ENCODE data around the gene STX4. TPM values are rescaled to one million over a fixed set of nuclear protein-coding genes. Genes with fewer than 3 reads are reported as not detected.

STX4 gene
- total RNA-seq, 4 donors from 2014 or later, result 45.7 to 70.7 (median 55.6) TPM

GRCh38 chr16:31036691-31037090 is 3.3 kb downstream of the STX4 start:
- TF ChIP-seq CTCF (IDR thresholded peaks at IDR 0.05; ENCODE audit: low read depth), result no peak

DNA sequence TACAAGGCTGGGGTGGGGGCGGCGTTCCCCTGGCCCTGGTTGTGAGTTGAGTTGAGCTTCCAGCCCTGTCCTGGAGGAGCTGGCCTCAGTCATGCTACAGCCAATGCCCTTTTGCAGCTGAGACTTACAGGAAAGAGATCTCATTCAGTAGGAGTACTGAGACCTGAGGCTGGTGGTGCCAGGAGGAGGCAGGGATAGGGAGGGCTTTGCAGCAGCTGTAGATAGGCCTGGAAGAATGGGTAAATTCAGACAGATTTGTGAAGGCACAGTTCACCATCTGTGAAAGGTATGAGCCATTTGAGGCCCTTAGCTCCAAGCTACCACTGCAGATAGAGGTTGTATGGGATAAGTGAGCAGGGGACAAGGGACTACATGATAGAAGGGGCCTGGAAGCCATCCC is 5.6 kb downstream of the STX4 start:
- TF ChIP-seq CTCF (IDR thresholded peaks at IDR 0.05; ENCODE audit: low read depth), result no peak

DNA sequence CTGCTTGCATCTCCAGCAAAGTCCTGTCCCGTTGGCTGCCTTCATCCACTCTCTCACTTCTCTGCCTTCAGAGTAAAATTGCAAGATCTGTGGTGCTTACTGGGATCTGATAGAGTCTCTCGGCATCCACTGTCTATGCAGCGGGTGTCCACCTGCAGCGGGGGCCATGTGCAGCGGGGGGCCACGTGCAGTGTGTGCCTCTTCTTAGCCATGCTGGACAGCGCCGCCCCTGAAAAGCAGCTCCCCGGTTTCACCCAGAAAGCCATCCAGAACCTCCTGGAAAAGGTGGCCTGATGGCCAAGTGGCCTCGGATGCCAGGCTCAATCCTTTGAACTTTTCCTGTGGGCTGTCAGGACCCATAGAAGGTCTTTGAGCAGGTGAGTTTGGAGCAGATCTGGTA is 9.5 kb downstream of the STX4 start:
- TF ChIP-seq CTCF (IDR thresholded peaks at IDR 0.05; ENCODE audit: low read depth), result no peak

GRCh38 chr16:31043352-31043751 is 10.0 kb downstream of the STX4 start:
- TF ChIP-seq CTCF (IDR thresholded peaks at IDR 0.05; ENCODE audit: low read depth), result no peak

DNA sequence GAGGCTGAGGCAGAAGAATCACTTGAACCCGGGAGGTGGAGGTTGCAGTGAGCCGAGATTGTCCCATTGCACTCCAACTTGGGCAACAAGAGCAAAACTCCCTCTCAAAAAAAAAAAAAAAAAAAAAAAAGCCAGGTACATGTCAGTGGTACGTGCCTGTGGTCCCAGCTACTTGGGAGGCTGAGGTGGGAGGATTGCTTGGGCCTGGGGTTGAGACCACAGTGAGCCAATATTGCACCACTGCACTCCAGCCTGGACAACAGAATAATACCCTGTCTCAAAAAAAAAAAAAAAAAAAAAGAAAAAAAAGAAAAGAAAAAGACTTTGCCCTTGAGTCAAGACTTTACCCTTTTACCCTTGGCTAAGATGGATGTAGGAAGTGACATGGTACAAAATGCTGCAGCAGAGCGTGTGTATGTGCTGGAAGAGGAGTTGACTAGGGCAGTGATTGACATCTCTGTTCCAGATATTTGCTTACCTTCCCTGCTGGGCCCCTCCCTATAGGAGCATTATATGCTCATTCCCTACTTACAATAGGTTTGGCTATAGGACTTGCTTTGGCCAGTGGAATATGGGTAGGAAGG is 10.6 kb downstream of the STX4 start:
- TF ChIP-seq CTCF (IDR thresholded peaks at IDR 0.05; ENCODE audit: low read depth), result no peak

DNA sequence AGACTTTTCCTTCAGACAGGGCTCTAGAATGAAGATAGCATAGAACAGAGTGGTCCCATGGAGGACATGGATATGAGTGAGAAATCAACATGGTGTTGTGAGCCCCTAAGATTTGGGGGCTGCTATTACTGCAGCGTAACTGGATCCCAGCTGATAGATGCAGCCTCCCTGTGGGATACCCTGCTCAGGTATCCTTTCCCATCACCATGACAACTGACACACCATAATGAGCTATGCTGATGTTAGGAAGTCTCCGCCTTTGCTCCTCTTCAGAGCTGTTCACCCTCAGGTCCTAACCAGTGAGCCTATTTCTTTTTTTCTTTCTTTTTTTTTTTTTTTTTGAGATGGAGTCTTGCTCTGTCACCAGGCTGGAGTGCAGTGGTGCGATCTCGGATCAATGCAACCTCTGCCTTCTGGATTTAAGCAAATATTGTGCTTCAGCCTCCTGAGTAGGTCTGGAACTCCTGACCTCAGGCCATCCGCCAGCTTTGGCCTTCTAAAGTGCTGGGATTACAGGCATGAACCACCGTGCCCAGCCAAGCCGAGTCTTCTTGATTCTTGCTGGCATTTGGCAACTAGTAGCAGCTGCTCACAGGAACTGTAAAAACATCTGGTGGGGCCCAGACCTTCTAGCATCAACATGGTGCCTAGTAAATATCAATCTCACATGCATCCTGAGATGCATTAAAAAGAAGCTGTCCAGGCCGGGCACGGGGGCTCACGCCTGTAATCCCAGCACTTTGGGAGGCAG is 17.1 kb downstream of the STX4 start:
- TF ChIP-seq CTCF (IDR thresholded peaks at IDR 0.05; ENCODE audit: low read depth), result no peak

DNA sequence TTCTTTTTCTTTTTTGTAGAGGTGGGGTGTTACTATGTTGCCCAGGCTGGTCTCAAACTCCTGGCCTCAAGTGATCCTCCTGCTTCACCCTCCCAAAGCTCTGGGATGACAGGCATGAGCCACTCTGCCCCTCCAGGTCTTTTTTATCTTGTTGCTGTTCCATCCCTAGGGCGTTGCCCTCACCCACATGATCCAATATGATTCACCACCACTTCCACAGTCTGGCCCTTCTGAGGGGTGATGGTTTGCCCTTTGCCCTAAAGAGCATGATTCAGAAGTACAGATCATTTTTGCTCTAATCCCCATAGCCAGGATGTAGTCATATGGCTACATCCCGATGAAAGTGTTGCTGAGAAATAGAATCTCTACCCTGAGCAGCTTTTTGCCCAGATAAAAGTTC is 18.8 kb downstream of the STX4 start:
- TF ChIP-seq CTCF (IDR thresholded peaks at IDR 0.05; ENCODE audit: low read depth), result no peak

All from subcutaneous adipose tissue (tissue), 4 donors.